Body of pancreas (tissue), 4 donors: ENCODE results near the gene PLXNB1.

Experiments used
- CTCF ChIP-seq, 7 experiments: fragments of 450-650 bp in 4 of 7; fragments of 200-600 bp in 3 of 7; sonication (generic) in 3 of 7; IDR thresholded peaks; one replicate each; pipeline ENCODE4 v1.5.1; 2016 to 2019; ENCODE audit warnings: antibody characterized with exemption in 7 of 7
- POLR2A ChIP-seq, 3 donors: fragments of 450-650 bp; IDR thresholded peaks; one replicate each; pipeline ENCODE4 v1.6.1; 2016; ENCODE audit warnings: antibody characterized with exemption in 3 of 3, mild to moderate bottlenecking in 2 of 3

- TF ChIP-seq CTCF (IDR thresholded peaks at IDR 0.05) (no peak), POLR2A (IDR thresholded peaks at IDR 0.05) (no peak)
Observed at GRCh38 chr3:48419149-48419548, 10.7 kb downstream of the PLXNB1 start.
